Measurements from ENCODE around the gene ANG. TPM values are rescaled to one million over a fixed set of nuclear protein-coding genes. Genes with fewer than 3 reads are reported as not detected.

ANG gene
- total RNA-seq, 1 donor from 2014 or later = 3.7 TPM

GRCh38 chr14:20683125-20683890, 5.3 kb upstream of the ANG start:
- DNase-seq = peak; percentile 73
- peaks cover 70% of the 10 kb centered on the region for H3K4me1 ChIP-seq

DNA sequence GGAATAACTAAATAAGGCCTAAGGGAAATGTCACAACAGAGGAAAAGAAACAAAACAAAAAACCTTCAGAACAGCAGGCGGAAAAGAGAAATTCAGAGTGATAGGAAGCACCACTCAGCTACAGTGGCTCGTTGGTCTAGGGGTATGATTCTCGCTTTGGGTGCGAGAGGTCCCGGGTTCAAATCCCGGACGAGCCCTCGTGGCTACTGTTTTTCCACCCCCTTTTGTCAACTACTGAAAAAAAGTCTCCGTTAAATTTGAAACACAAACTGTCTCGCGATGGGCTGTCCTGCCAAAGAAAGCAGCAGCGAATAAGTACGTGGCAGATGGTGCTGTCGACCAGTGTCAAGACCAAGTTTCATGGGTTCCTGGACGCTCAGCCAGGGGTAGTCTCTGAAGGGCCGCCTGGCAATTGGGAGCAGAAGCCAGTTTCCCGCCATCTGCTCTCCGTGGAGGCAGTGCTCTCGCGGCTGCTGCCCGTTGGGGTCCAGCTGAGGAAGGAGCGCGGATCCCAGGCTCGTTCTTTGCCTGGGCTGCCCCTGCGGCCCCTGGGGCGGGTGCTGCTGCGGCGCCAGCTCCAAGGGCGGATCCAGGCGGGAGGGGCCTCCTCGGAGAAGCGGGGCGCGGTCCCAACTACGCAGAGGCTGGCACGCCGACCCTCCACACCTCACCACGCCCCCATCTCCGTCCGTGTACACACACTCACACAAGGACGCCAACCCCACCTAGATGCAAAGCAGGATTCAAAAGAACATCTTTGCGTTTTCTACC, 4.5 kb upstream of the ANG start, which contains the start of gene RNASE4:
Gene RNASE4 (plus strand): TSS at position 670 of the 771 bp plus-strand sequence. CDS start 14,812 bp downstream, outside the sequence.
- no peaks in the 10 kb centered on the region for H3K27me3 ChIP-seq (ENCODE audit: low read depth)
- peak within 1 kb of the TSS; percentile 100 for H3K27ac ChIP-seq (replicated peaks)
- DNase-seq = peak; percentile 85
- H3K4me1 ChIP-seq = peaks cover 70% of the 10 kb centered on the region
- no peak for TF ChIP-seq CTCF (IDR thresholded peaks at IDR 0.05; ENCODE audit: borderline replicate concordance)
- intact Hi-C loops (cut with micrococcal nuclease) = loop anchor here (5.0 kb wide), 2 partner anchors 72 to 352 kb away; partner anchors contain the start of gene CCNB1IP1
- no peaks in the 10 kb centered on the region for H3K36me3 ChIP-seq
- H3K4me3 ChIP-seq = peak within 1 kb of the TSS; percentile 87
- H3K9me3 ChIP-seq (replicated peaks) = no peaks in the 10 kb centered on the region

More at GRCh38 chr14:20683125-20683890, 5.3 kb upstream of the ANG start:
- Histone ChIP-seq H3K27ac (replicated peaks) (peak overlapping the region; percentile 100), H3K36me3 (no peaks in the 10 kb centered on the region), H3K9me3 (replicated peaks) (no peaks in the 10 kb centered on the region), H3K4me3 (peak overlapping the region; percentile 87), H3K27me3 (ENCODE audit: low read depth) (no peaks in the 10 kb centered on the region)
- no peak for TF ChIP-seq CTCF (IDR thresholded peaks at IDR 0.05; ENCODE audit: borderline replicate concordance)
- intact Hi-C loops (cut with micrococcal nuclease) = loop anchor here (5.0 kb wide), 2 partner anchors 71 to 351 kb away; partner anchors contain the start of gene CCNB1IP1

DNA sequence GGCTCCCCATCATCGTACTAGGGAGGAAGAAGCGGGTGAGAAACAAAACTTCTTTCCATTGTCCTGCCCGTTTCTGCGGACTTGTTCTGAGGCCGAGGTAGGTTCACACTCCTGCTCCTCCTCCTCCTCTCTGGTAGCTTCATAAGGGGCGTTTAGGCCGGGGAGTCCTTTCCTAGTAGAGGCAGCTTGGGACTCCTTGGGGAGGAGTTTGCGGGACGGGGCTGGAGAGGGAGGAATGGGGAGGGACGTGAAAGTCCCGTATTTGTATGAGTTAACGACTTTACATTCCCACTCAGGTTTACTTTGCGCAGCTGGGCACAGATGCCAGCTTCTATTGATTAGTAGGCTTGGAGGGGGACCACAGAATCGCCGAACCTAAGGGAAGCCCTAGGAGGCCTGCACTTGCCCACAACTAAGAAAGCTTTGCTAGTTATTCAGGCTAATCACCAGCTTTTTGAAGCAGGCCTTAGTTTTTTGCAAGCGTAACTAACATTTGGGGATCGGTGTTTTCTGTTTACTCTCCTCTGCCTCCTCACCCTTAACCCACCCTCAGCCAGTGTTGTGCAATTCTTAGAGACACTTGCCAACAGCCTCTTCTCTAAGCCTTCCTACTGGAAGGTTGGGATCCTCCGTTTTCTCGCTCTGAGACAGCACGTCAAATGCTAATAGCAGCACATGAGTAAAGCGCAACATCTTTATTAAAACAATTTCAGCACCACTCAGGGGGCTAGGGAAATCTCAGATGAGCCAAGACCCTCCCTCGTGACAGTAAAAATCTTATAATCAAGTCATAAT, 3.7 kb upstream of the ANG start:
- no peak for DNase-seq
- Histone ChIP-seq H3K9me3 (replicated peaks) (no peaks in the 10 kb centered on the region), H3K4me3 (peak overlapping the region; percentile 87), H3K27me3 (ENCODE audit: low read depth) (no peaks in the 10 kb centered on the region), H3K36me3 (no peaks in the 10 kb centered on the region), H3K27ac (replicated peaks) (peak overlapping the region; percentile 100), H3K4me1 (peaks cover 70% of the 10 kb centered on the region)
- TF ChIP-seq CTCF (IDR thresholded peaks at IDR 0.05; ENCODE audit: borderline replicate concordance) = no peak
- intact Hi-C loops (cut with micrococcal nuclease) = loop anchor here (5.0 kb wide), 2 partner anchors 73 to 353 kb away; partner anchors contain the start of gene CCNB1IP1

DNA sequence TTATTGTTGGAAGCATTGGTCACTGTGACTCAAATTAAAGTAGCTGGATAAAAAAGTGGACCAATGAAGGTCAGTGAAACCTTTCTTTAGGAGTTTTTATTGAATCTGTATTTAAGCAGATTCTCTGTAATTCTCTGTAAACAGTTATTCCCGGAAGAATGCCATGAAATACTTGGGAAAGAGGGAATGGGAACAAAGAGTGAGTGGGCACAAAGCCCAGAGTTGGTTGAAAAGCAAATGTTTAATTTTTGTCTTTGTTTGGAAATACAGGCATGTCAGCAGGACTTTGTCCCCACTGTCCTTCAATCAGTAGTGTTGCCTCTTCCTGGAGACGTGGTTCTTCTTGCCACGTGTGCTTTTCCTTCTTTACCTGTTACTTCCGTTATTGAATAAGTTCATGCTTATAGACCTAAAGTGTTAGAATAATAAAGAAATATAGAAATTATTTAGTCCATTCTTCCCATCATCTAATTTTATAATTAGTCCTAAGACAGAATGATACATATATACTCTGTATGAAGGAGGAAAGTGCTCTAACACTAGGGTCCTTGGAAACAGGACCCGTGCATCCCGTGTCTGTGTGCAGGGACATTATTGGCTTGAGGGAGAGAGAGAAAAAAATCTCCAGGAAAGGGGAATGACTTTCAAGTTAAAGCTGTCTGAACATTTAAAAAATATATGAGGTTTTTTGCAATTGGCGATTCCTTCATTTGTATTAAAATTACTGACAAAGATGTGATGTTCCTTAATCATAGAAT, 2.0 kb upstream of the ANG start:
- H3K36me3 ChIP-seq = no peaks in the 10 kb centered on the region
- no peak for DNase-seq
- peak overlapping the region; percentile 87 for H3K4me3 ChIP-seq
- no peak for TF ChIP-seq CTCF (IDR thresholded peaks at IDR 0.05; ENCODE audit: borderline replicate concordance)
- no peaks in the 10 kb centered on the region for H3K27me3 ChIP-seq (ENCODE audit: low read depth)
- H3K27ac ChIP-seq (replicated peaks) = peak overlapping the region; percentile 100
- no peaks in the 10 kb centered on the region for H3K9me3 ChIP-seq (replicated peaks)
- peaks cover 57% of the 10 kb centered on the region for H3K4me1 ChIP-seq
- intact Hi-C loops (cut with micrococcal nuclease) = no loop called here
